Gastroesophageal sphincter (tissue), 3 donors: ENCODE data around the gene CDKN2B.

Experiments
- EP300 ChIP-seq: sonication (generic); formaldehyde crosslinking; IDR thresholded peaks from one replicate; pipeline ENCODE4 v1.6.1; 2017; ENCODE audit warnings: antibody characterized with exemption, mild to moderate bottlenecking
- POLR2A ChIP-seq, 2 donors: fragments of 450-650 bp; IDR thresholded peaks; one replicate each; pipeline ENCODE4 v1.6.1; 2017; ENCODE audit warnings: antibody characterized with exemption in 2 of 2, mild to moderate bottlenecking in 2 of 2, moderate library complexity in 1 of 2
- POLR2AphosphoS5 ChIP-seq: sonication (generic); formaldehyde crosslinking; IDR thresholded peaks from one replicate; pipeline ENCODE4 v1.6.1; 2017; ENCODE audit warnings: antibody characterized with exemption
- TF ChIP-seq, protein P1 (sequence below), 4 experiments: fragments of 200-600 bp in 2 of 4; fragments of 450-650 bp in 2 of 4; sonication (generic) in 1 of 4; IDR thresholded peaks; one replicate each; pipeline ENCODE4 v1.5.1; 2017 to 2019; ENCODE audit warnings: antibody characterized with exemption in 4 of 4, mild to moderate bottlenecking in 2 of 4, moderate library complexity in 2 of 4

- no peak for TF ChIP-seq EP300
- TF ChIP-seq POLR2AphosphoS5 = no peak
- no peak for TF ChIP-seq POLR2A (IDR thresholded peaks at IDR 0.05)
- TF ChIP-seq, protein P1, sequence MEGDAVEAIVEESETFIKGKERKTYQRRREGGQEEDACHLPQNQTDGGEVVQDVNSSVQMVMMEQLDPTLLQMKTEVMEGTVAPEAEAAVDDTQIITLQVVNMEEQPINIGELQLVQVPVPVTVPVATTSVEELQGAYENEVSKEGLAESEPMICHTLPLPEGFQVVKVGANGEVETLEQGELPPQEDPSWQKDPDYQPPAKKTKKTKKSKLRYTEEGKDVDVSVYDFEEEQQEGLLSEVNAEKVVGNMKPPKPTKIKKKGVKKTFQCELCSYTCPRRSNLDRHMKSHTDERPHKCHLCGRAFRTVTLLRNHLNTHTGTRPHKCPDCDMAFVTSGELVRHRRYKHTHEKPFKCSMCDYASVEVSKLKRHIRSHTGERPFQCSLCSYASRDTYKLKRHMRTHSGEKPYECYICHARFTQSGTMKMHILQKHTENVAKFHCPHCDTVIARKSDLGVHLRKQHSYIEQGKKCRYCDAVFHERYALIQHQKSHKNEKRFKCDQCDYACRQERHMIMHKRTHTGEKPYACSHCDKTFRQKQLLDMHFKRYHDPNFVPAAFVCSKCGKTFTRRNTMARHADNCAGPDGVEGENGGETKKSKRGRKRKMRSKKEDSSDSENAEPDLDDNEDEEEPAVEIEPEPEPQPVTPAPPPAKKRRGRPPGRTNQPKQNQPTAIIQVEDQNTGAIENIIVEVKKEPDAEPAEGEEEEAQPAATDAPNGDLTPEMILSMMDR (IDR thresholded peaks at IDR 0.05) = no peak
Observed at GRCh38 chr9:21995006-21995665, 14.0 kb downstream of the CDKN2B start.
